DMS79 (cell line): Measurements from ENCODE around the gene FAM32A.

Experiments used
- DNase-seq: peaks from one replicate; lab custom pipeline; 2025; lab: John Stamatoyannopoulos, UW

The FAM32A gene

GRCh38 chr19:16202320-16203255 is 17.4 kb downstream of the FAM32A start:
- DNase-seq, result no peak

DNA sequence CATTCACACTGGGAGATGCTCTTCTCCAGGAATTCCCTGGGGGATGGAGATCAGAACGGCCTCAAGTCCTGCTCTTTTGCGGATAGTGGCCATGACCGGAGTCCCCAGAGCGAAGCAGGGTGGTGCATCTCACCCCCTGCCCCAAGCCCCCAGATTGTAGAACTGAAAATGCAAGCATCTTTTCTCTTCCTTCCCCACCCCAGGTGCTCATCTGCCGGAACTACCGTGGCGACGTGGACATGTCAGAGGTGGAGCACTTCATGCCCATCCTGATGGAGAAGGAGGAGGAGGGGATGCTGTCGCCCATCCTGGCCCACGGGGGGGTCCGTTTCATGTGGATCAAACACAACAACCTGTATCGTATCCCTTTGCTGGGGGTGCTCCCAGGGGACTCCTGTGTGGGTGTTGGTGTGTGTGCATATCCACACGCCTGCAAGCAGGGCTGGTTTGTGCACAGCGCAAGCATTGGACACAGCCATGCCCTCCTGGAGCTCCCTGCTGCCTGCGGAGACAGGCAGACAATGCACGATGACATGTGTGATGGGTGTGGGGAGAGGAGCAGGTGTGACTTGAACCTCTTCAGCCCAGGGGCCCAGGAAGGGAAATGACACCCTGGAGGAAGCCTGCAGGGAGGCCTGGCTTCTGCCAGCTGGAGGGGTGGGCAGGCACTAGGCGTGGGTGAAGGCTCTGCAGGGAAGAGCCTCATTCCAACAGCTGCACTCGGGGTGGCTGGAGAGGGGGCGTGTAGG is 18.2 kb downstream of the FAM32A start:
- DNase-seq, result no peak

- no peak for DNase-seq
These were observed 18.7 kb downstream of the FAM32A start for GRCh38 chr19:16204005-16204294.

DNA sequence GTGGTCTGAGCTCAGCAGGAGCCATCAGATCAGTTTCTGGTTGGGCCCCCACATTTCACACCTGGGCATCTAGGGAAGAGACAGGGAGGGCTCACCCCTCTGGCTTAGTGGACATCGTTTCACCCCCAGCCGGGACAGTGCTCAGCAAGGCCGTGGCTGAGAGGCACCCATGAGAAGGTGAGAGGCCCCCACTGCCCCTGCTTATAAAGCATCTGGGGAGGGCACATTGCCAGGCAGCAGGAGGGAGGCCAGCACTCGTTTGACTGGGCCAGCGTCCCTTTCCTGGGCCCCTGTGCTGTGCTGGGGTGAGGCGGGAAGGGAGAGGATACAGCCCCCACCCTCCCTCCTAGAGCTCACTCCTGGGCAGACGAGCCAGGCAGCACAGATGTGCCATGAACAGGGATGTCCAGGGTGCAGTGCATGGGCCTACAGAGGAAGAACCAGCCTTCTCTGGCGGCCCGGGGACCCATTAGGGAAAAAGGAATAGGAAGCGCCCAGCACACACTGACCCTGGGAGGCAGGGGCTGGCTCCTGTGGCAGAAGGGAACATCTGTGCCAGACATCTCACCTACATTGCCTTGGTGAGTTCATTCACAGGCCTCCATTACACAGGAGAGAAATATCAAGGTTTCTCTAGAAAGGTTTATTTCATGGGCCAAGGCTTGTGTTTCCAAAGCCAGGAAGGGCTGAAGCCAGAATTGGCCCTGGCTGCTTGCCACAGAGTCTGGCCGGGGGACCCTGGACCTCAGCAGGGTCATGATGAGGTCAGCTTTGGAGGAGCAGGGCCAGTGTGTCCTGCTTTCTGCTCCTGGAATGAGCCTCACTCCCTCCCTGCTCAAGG is 20.2 kb downstream of the FAM32A start:
- DNase-seq, result no peak

DNA sequence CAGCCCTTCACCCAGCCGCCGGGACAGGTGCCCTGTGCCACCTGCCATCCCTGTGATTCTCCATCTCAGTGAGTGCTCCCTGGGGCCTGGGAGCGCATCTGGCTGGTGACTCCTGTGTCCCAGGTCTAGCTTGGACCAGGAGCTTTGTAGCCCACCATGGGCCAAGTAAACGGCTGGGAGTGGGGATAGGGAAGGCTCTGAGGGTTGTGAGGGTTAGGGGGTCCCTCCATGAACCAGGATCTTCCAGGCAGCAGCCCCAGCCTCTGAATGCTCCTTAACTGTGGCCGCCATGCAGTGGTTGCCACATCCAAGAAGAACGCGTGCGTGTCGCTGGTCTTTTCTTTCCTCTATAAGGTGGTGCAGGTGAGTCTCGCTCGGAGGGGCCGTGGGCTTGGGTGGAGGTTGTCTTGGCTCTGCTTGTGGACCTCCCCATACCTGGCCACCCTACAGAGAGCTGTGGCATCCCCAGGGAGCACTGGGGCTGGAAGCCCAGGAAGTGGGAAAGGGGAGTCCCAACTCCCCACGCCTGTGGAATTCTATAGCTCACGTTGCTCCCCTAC is 20.9 kb downstream of the FAM32A start:
- no peak for DNase-seq

DNA sequence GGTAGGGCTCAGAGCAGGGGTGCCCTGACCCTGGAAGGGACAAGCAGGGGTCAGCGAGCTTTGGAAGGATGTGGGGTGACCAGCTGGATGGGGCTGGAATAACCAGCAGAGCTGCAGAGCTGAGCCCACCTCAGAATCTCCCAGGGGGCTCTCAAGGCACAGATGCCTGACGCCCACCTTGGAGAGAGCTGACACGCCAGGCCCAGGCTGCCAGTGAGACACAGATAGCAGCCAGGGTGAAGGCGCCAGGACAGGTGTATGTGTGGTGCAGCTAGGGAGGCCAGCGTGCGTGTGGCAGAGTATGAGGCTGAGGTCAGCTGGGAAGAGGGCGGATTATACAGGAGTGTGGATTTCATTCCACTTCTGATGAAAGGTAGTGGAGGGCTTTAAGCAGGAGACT is 21.4 kb downstream of the FAM32A start:
- no peak for DNase-seq

- DNase-seq, result no peak
These were observed 21.9 kb downstream of the FAM32A start for GRCh38 chr19:16207063-16207462.

DNA sequence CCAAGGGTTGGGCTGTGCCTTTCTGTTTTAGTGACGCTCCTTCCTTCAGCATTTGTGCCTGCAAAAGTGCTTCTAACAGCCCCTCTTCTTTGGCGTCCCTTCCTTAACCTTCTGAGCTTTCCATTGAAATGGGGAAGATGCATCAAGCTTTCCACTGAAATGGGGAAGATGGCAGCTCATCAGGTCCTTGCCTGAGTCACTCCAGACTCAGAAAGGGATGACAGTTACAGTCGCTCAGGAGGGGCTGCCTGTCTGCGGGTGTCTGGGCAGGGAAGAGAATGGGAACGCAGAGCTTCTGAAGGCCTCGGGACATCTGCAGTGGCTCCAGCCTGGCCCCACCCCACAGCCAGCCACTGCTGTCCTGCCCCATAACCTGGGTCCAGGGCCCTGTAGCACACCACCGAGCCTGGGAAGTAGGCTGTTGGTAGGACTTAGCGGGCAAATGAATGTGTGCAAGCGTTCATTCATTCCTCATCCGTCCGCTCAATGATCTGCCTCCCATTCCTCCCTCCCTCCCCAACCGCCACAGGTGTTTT is 22.3 kb downstream of the FAM32A start:
- no peak for DNase-seq

DNA sequence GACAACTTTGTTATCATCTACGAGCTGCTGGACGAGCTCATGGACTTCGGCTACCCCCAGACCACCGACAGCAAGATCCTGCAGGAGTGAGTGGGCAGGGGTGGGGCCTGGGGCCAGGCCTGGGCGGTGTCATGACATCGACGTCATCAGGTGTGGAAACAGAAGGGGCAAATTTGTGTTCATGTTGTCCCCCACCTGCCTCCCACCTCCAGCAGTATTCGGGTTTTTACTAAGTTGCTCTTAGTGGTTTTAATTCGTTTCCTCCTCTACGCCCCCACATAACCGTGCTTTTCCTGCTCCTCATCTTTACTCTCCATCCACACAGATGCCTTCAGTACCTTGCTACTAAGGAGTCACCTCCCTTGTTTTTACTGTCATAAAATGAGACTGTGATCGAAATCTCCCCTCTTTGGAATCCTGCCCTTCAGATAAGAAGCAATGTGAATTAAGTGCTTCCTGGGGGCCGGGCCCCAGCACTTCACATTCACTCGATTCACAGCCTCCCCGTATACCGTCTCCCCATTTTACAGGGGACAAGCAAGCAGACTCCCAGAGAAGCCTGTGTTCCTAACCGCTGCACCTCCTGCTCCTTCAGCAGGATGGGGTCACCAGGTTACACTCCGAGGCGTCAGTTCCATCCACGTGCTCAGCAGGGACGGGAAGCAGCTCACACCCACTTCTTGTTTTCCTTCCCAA is 23.0 kb downstream of the FAM32A start:
- DNase-seq, result no peak

GRCh38 chr19:16208847-16209665 is 23.8 kb downstream of the FAM32A start:
- peak; percentile 75 for DNase-seq

DNA sequence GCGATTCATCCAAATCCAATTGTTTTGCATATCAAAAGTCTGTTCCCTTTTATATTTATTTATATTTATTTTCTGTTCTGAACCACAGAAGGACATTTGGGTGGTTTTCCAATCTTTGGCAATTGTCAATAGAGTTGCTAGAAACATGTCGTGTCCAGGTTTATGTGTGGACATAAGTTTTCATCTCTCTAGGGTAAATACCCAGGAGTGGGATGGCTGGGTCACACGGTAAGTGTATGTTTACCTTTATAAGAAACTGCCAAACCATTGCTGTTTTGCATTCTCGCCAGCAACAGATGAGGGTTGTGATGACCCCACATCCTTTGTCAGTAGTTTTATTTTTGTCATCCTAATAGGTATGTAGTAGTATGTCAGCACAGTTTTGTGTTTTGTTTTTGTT is 25.0 kb downstream of the FAM32A start:
- no peak for DNase-seq

DNA sequence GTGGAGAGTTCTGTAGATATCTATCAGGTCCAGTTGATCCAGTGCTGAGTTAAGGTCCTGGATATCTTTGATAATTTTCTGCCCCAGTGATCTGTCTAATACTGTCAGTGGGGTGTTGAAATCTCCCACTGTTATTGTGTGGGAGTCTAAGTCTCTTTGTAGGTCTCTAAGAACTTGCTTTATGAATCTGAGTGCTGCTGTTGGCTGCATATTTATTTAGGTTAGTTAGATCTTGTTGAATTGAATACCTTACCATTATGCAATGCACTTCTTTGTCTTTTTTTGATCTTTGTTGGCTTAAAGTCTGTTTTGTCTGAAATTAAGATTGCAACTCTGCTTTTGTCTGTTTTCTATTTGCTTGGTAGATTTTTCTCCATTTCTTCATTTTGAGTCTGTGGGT is 27.9 kb downstream of the FAM32A start:
- no peak for DNase-seq

DNA sequence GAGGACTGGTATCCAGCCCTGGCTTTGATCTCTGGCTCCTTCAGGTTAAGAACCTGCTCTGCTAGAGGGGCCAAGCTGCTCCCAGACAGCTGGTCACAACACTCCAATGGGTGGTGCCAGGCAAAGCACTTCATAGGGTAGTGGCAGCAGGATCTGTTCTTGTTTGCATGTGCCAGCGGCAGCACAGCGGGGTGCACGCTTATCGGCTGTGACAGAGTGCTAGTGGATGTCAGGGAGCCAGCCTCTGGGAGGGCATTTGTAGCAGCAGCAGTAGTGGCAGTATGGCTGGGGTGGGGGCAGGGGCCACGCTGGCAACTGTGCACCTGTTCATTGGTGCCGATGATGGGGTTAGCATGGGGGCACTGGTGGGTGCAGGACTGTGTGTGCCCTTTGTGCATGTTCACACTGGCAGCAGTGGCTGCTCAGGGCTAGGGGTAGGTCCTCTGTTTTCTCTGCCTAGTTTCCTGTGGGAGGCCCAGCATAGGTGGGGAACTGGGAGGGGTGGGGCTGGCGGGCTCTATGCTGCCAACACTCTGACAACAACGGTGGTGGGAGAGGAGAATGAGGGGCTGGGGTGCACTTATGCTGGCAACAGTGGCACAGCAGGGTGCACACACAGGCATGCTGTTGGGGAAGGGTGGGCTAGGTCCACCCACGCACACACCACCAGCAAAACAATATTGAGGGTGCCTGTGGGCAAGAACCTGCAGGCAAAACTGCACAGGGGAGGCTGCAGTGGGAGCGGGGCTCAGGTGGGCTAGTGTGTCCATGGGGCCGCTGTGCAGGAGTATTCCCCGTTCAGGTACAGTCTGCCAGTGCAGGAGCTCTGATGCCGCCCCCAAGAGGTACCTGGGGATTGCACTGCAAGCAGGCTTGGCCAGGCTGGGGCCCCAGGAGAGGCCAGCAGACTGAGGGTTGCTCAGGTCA is 31.8 kb downstream of the FAM32A start:
- DNase-seq, result peak; percentile 91

DNA sequence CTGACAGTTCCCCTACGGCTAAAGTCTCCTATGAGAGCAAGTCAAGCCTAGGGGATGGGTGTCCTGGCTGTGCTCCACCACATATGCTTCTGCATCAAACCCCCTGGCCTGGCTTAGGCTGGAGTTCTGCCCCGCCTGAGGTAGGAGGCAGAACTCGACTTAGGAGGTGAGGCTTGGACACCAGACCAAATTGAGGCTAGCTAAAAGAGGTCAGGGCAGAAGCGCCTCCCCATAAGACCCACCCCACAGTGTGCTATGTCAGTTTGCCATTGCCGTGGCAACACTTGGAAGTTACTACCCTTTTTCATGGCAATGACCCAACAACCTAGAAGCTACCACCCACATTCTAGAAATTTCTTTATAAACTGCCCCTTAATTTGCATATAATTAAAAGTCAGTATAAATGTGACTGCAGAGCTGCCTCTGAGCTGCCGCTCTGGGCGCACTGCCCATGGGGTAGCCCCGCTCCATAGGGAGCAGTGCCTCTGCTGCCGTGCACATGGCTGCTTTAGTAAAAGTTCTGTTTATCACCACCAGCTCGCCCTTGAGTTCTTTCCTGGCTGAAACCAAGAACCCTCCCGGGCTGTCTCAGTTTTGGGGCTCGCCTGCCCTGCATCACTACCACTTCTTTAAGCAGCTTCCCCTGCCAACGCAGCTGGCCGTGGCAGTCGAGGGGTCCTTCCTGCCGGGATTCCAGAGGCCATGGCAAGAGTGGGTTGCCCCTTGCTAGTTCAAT is 32.7 kb downstream of the FAM32A start:
- no peak for DNase-seq

DNA sequence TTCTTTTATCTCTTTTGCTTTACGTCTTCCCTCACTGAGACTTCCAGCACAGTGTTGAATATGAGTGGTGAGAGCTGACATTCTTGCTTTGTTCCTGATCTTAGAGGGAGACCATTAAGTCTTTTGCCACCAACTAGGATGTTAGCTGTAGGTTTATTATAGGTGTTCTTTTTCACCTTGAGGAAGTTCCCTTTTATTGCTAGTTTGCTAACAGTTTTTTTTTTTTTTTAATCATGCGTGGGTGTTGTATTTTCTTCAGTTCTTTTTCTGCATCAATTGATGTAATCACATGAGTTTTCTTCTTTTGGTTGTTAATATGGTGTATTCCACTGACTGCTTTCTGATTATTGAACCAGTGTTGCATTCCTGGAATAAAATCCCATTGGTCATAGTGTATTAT is 33.6 kb downstream of the FAM32A start:
- no peak for DNase-seq

GRCh38 chr19:16222806-16223205 is 37.6 kb downstream of the FAM32A start:
- DNase-seq, result no peak

- no peak for DNase-seq
These were observed 38.5 kb downstream of the FAM32A start for GRCh38 chr19:16223746-16224145.

DNA sequence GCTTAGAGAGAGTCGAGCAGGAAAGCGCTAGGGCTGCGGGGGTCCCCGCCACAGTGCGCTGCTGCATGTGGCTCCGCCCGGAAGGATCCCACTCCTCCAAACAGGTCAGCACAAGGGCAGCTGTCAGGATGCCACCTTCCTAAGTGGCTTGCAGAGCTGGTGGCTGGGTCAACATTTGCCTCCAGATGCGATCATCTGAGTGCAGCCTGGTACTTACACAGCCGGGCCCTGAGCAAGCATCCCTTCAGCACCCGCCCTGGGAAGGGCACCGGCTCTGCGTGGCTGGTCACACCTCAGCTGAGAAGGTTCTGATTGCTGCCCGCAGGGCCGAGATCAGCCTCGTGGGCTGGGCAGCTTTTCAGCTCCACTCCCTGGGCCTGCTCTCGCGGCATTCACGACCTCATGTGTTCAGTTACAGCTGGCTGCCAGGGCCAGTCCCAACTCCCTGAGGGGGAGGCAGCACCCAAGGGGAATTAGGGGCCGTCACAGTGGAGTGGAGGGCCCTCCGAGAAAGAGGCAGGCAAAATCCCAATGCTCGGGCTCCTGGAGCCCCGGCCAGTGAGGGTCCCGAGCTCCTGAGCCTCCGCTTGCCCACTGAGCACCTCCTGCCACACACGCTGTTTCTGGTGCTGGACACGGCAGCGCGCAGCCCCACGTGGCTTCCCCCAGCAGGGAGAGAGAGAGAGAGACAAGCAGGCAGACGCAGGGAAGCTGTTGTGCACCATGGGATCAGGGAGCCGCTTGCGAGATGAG is 39.3 kb downstream of the FAM32A start:
- no peak for DNase-seq
